WTC11 (cell line): ENCODE results near the gene COG5. TPM values are rescaled to one million over a fixed set of nuclear protein-coding genes. Genes with fewer than 3 reads are reported as not detected.

Experiments used
- ATAC-seq: fragments of 200-7000 bp; cut with Tn5 transposase; 2 replicates; pipeline ENCODE4 v1.10.0; 2021; ENCODE audit warnings: mild to moderate bottlenecking, moderate library complexity
- CTCF ChIA-PET: fragments of 300-600 bp; sonication (Branson Sonifier 250); formaldehyde crosslinking; loops from one replicate; lab custom pipeline; 2021; ENCODE audit warnings: antibody characterized with exemption; lab: Charles Lee
- POLR2A ChIA-PET: fragments of 350-600 bp; sonication (Branson Sonifier 250); formaldehyde crosslinking; loops from one replicate; lab custom pipeline; 2021; ENCODE audit warnings: antibody characterized with exemption; lab: Charles Lee
- DNase-seq: peaks from one replicate; pipeline ENCODE4 v3.0.0; 2021; ENCODE audit warnings: low spot score
- H3K27ac Mint-ChIP-seq: 2 replicates; pipeline ENCODE4 v1.8.0; 2021; ENCODE audit warnings: mixed read lengths
- H3K27me3 Mint-ChIP-seq: 2 replicates; pipeline ENCODE4 v1.8.0; 2021; ENCODE audit warnings: low read depth, mild to moderate bottlenecking, moderate library complexity, mixed read lengths
- H3K36me3 Mint-ChIP-seq: 2 replicates; pipeline ENCODE4 v1.8.0; 2021; ENCODE audit warnings: mixed read lengths
- H3K4me1 Mint-ChIP-seq: 2 replicates; pipeline ENCODE4 v1.8.0; 2022; ENCODE audit warnings: mixed read lengths
- H3K4me3 Mint-ChIP-seq: 2 replicates; pipeline ENCODE4 v1.8.0; 2021; ENCODE audit warnings: mild to moderate bottlenecking, moderate library complexity, mixed read lengths
- H3K9me3 Mint-ChIP-seq: 2 replicates; pipeline ENCODE4 v1.8.0; 2021; ENCODE audit warnings: mixed read lengths
- ELF4 ChIP-seq: sonication (generic); formaldehyde crosslinking; IDR thresholded peaks from 2 replicates; pipeline ENCODE4 v1.8.1; 2022; ENCODE audit warnings: low read depth, mild to moderate bottlenecking, moderate library complexity, missing genetic modification reagents
- EMX1 ChIP-seq: fragments of 250-450 bp; sonication (Bioruptor Pico); IDR thresholded peaks from 2 replicates; pipeline ENCODE4 v1.8.0; 2021; ENCODE audit warnings: mild to moderate bottlenecking
- GABPB1 ChIP-seq: sonication (generic); formaldehyde crosslinking; IDR thresholded peaks from 2 replicates; pipeline ENCODE4 v1.8.1; 2023; ENCODE audit warnings: mild to moderate bottlenecking, missing genetic modification reagents
- GRHL2 ChIP-seq: fragments of 250-450 bp; sonication (Bioruptor Pico); IDR thresholded peaks from 2 replicates; pipeline ENCODE4 v1.8.0; 2022; ENCODE audit warnings: mild to moderate bottlenecking, moderate library complexity; ENCODE audit not compliant: insufficient replicate concordance, severe bottlenecking
- IRF2 ChIP-seq: sonication (generic); formaldehyde crosslinking; IDR thresholded peaks from 2 replicates; pipeline ENCODE4 v1.8.0; 2022; ENCODE audit warnings: low read depth, missing genetic modification reagents, borderline replicate concordance
- JUN ChIP-seq: sonication (generic); formaldehyde crosslinking; IDR thresholded peaks from 2 replicates; pipeline ENCODE4 v1.8.0; 2023; ENCODE audit warnings: mild to moderate bottlenecking, missing genetic modification reagents
- MYBL2 ChIP-seq: sonication (generic); formaldehyde crosslinking; IDR thresholded peaks from 2 replicates; pipeline ENCODE4 v1.8.1; 2023; ENCODE audit warnings: mild to moderate bottlenecking, moderate library complexity, missing genetic modification reagents
- NR1H2 ChIP-seq: sonication (generic); formaldehyde crosslinking; IDR thresholded peaks from 2 replicates; pipeline ENCODE4 v1.9.0; 2021; ENCODE audit warnings: mild to moderate bottlenecking, moderate library complexity, missing genetic modification reagents
- OVOL2 ChIP-seq: fragments of 250-450 bp; sonication (Bioruptor Pico); IDR thresholded peaks from 2 replicates; pipeline ENCODE4 v1.9.0; 2021; ENCODE audit warnings: mild to moderate bottlenecking, borderline replicate concordance
- RORB ChIP-seq: fragments of 250-450 bp; sonication (Bioruptor Pico); IDR thresholded peaks from 2 replicates; pipeline ENCODE4 v1.9.0; 2021; ENCODE audit warnings: mild to moderate bottlenecking
- SMAD3 ChIP-seq: sonication (generic); formaldehyde crosslinking; IDR thresholded peaks from 2 replicates; pipeline ENCODE4 v1.8.0; 2022; ENCODE audit warnings: missing genetic modification reagents, mild to moderate bottlenecking, borderline replicate concordance
- ZNF232 ChIP-seq: sonication (generic); formaldehyde crosslinking; IDR thresholded peaks from 2 replicates; pipeline ENCODE4 v1.8.0; 2022; ENCODE audit warnings: mild to moderate bottlenecking, missing genetic modification reagents
- ZNF416 ChIP-seq: fragments of 250-450 bp; sonication (Bioruptor Pico); IDR thresholded peaks from 2 replicates; pipeline ENCODE4 v1.9.0; 2021; ENCODE audit warnings: mild to moderate bottlenecking, inconsistent platforms
- ZNF671 ChIP-seq: fragments of 250-450 bp; sonication (Bioruptor Pico); IDR thresholded peaks from 2 replicates; pipeline ENCODE4 v1.8.0; 2021; ENCODE audit warnings: mild to moderate bottlenecking
- total RNA-seq: library from RNA; stranded (reverse); gene quantifications from 3 replicates; pipeline ENCODE4 v1.2.3, GENCODE V29; 2021
- TF ChIP-seq, protein P1 (sequence below): sonication (generic); formaldehyde crosslinking; conservative IDR thresholded peaks from 2 replicates; pipeline ENCODE4 v1.8.1; 2023; ENCODE audit warnings: mild to moderate bottlenecking, low read depth, missing genetic modification reagents, moderate library complexity
- TF ChIP-seq, protein P2 (sequence below): sonication (generic); formaldehyde crosslinking; IDR thresholded peaks from 2 replicates; pipeline ENCODE4 v1.8.0; 2022; ENCODE audit warnings: mild to moderate bottlenecking, missing genetic modification reagents
- TF ChIP-seq, protein P3 (sequence below): sonication (generic); formaldehyde crosslinking; IDR thresholded peaks from 2 replicates; pipeline ENCODE4 v1.8.1; 2022; ENCODE audit warnings: low read depth, mild to moderate bottlenecking, moderate library complexity, missing genetic modification reagents, borderline replicate concordance
- TF ChIP-seq, protein P4 (sequence below): sonication (generic); formaldehyde crosslinking; IDR thresholded peaks from 2 replicates; pipeline ENCODE4 v1.8.1; 2022; ENCODE audit warnings: low read depth, missing genetic modification reagents, borderline replicate concordance
- TF ChIP-seq, protein P5 (sequence below): sonication (generic); formaldehyde crosslinking; IDR thresholded peaks from 2 replicates; pipeline ENCODE4 v1.8.1; 2023; ENCODE audit warnings: mild to moderate bottlenecking, missing genetic modification reagents, moderate library complexity
- TF ChIP-seq, protein P6 (sequence below): sonication (generic); formaldehyde crosslinking; IDR thresholded peaks from 2 replicates; pipeline ENCODE4 v1.8.1; 2023; ENCODE audit warnings: mild to moderate bottlenecking, missing genetic modification reagents, moderate library complexity
- TF ChIP-seq, protein P7 (sequence below): sonication (generic); formaldehyde crosslinking; IDR thresholded peaks from 2 replicates; pipeline ENCODE4 v1.8.0; 2022; ENCODE audit warnings: mild to moderate bottlenecking, missing genetic modification reagents

The COG5 gene
- total RNA-seq, 1 experiment from 2014 or later = 23.8 TPM

DNA sequence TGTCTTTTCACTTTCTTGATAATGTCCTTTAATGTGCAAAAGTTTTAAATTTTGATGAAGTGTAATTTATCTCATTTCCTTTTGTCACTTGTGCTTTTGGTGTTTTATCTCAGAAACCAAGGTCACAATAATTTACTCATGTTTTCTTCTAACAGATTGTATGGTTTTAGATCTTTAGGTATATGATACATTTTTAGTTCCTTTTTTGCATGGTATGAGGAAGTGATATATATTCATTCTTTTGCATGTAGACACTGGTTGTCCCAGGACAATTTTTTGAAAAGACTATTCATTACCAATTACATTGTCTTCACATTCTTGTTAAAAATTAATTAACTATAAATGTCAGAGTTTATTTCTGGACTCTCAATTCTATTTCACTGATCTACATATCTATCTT is 133.7 kb downstream of the COG5 start:
- ChIA-PET CTCF (no interaction called here), POLR2A (no interaction called here)
- 0 out of 2 replicates have a peak, but pooled peaks cover 4% of the 10 kb centered on the region for H3K4me1 Mint-ChIP-seq
- ATAC-seq = no peak
- peaks cover 40% of the 10 kb centered on the region for H3K9me3 Mint-ChIP-seq
- H3K27ac Mint-ChIP-seq = no peak overlapping the region
- H3K36me3 Mint-ChIP-seq = peaks cover 17% of the 10 kb centered on the region
- no peak for DNase-seq
- H3K4me3 Mint-ChIP-seq = no peak overlapping the region
- TF ChIP-seq GABPB1 (no peak), ELF4 (CRISPR knock-in tag) (no peak)
- TF ChIP-seq, protein P1, sequence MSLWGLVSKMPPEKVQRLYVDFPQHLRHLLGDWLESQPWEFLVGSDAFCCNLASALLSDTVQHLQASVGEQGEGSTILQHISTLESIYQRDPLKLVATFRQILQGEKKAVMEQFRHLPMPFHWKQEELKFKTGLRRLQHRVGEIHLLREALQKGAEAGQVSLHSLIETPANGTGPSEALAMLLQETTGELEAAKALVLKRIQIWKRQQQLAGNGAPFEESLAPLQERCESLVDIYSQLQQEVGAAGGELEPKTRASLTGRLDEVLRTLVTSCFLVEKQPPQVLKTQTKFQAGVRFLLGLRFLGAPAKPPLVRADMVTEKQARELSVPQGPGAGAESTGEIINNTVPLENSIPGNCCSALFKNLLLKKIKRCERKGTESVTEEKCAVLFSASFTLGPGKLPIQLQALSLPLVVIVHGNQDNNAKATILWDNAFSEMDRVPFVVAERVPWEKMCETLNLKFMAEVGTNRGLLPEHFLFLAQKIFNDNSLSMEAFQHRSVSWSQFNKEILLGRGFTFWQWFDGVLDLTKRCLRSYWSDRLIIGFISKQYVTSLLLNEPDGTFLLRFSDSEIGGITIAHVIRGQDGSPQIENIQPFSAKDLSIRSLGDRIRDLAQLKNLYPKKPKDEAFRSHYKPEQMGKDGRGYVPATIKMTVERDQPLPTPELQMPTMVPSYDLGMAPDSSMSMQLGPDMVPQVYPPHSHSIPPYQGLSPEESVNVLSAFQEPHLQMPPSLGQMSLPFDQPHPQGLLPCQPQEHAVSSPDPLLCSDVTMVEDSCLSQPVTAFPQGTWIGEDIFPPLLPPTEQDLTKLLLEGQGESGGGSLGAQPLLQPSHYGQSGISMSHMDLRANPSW (CRISPR knock-in tag) = no peak
- no peaks in the 10 kb centered on the region for H3K27me3 Mint-ChIP-seq

DNA sequence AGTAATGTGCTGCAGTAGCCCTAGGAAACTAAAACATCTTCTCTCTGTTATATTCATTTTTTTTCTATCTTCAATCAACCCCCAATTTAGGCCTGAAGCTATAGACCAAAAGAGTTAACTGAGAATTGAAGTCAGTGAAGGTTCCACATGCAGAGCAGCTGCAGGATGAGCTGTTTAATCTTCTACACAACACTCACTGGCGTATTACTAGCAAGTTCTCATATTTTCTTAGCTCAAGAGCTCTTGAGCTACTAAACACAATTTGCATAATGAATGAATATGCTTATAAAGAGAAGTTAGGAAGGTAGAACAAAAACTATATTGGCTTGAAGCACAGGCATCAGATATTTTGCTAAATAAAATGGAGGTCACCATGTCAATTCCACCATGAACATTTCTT is 135.1 kb downstream of the COG5 start:
- ChIA-PET CTCF (no interaction called here), POLR2A (no interaction called here)
- Mint-ChIP-seq H3K27me3 (no peaks in the 10 kb centered on the region), H3K4me3 (no peak overlapping the region), H3K36me3 (peaks cover 14% of the 10 kb centered on the region), H3K9me3 (peaks cover 31% of the 10 kb centered on the region), H3K4me1 (0 out of 2 replicates have a peak, but pooled peaks cover 4% of the 10 kb centered on the region)
- DNase-seq (no peak), ATAC-seq (no peak)
- TF ChIP-seq ZNF671 (CRISPR knock-in tag) = no peak
- no peak for TF ChIP-seq ZNF232 (CRISPR knock-in tag)
- TF ChIP-seq, protein P2, sequence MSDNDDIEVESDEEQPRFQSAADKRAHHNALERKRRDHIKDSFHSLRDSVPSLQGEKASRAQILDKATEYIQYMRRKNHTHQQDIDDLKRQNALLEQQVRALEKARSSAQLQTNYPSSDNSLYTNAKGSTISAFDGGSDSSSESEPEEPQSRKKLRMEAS (CRISPR knock-in tag) = no peak
- TF ChIP-seq, protein P3, sequence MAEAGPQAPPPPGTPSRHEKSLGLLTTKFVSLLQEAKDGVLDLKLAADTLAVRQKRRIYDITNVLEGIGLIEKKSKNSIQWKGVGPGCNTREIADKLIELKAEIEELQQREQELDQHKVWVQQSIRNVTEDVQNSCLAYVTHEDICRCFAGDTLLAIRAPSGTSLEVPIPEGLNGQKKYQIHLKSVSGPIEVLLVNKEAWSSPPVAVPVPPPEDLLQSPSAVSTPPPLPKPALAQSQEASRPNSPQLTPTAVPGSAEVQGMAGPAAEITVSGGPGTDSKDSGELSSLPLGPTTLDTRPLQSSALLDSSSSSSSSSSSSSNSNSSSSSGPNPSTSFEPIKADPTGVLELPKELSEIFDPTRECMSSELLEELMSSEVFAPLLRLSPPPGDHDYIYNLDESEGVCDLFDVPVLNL = no peak
- TF ChIP-seq EMX1 (CRISPR knock-in tag) = no peak
- TF ChIP-seq, protein P4, sequence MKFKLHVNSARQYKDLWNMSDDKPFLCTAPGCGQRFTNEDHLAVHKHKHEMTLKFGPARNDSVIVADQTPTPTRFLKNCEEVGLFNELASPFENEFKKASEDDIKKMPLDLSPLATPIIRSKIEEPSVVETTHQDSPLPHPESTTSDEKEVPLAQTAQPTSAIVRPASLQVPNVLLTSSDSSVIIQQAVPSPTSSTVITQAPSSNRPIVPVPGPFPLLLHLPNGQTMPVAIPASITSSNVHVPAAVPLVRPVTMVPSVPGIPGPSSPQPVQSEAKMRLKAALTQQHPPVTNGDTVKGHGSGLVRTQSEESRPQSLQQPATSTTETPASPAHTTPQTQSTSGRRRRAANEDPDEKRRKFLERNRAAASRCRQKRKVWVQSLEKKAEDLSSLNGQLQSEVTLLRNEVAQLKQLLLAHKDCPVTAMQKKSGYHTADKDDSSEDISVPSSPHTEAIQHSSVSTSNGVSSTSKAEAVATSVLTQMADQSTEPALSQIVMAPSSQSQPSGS (CRISPR knock-in tag) = no peak
- TF ChIP-seq GRHL2 (CRISPR knock-in tag) = no peak
- TF ChIP-seq ZNF416 (CRISPR knock-in tag) = no peak
- TF ChIP-seq OVOL2 = no peak
- TF ChIP-seq RORB (CRISPR knock-in tag) = no peak
- TF ChIP-seq, protein P5, sequence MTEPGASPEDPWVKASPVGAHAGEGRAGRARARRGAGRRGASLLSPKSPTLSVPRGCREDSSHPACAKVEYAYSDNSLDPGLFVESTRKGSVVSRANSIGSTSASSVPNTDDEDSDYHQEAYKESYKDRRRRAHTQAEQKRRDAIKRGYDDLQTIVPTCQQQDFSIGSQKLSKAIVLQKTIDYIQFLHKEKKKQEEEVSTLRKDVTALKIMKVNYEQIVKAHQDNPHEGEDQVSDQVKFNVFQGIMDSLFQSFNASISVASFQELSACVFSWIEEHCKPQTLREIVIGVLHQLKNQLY = no peak
- no peak for TF ChIP-seq JUN
- no peak for TF ChIP-seq SMAD3 (CRISPR knock-in tag)
- TF ChIP-seq, protein P6, sequence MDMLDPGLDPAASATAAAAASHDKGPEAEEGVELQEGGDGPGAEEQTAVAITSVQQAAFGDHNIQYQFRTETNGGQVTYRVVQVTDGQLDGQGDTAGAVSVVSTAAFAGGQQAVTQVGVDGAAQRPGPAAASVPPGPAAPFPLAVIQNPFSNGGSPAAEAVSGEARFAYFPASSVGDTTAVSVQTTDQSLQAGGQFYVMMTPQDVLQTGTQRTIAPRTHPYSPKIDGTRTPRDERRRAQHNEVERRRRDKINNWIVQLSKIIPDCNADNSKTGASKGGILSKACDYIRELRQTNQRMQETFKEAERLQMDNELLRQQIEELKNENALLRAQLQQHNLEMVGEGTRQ = no peak
- no peak for TF ChIP-seq NR1H2
- TF ChIP-seq IRF2 (CRISPR knock-in tag) = no peak
- TF ChIP-seq, protein P7, sequence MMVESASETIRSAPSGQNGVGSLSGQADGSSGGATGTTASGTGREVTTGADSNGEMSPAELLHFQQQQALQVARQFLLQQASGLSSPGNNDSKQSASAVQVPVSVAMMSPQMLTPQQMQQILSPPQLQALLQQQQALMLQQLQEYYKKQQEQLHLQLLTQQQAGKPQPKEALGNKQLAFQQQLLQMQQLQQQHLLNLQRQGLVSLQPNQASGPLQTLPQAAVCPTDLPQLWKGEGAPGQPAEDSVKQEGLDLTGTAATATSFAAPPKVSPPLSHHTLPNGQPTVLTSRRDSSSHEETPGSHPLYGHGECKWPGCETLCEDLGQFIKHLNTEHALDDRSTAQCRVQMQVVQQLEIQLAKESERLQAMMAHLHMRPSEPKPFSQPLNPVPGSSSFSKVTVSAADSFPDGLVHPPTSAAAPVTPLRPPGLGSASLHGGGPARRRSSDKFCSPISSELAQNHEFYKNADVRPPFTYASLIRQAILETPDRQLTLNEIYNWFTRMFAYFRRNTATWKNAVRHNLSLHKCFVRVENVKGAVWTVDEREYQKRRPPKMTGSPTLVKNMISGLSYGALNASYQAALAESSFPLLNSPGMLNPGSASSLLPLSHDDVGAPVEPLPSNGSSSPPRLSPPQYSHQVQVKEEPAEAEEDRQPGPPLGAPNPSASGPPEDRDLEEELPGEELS (CRISPR knock-in tag) = no peak
- TF ChIP-seq MYBL2 (CRISPR knock-in tag) = no peak
- TF ChIP-seq, all 79 proteins: peak for 0
- H3K27ac Mint-ChIP-seq = no peak overlapping the region
